GM21447 (cell line): ENCODE data around the gene RRAD.
"Not testable (repeated sequence)": the region's sequence is repeated elsewhere in the genome, so short reads cannot be mapped to it uniquely, and the experiment has no call there.

Source experiments
- ATAC-seq: cut with Tn5 transposase; IDR thresholded peaks from one replicate; pipeline ENCODE4 v1.9.1; 2021; ENCODE audit not compliant: unreplicated experiment

RRAD gene, protein sequence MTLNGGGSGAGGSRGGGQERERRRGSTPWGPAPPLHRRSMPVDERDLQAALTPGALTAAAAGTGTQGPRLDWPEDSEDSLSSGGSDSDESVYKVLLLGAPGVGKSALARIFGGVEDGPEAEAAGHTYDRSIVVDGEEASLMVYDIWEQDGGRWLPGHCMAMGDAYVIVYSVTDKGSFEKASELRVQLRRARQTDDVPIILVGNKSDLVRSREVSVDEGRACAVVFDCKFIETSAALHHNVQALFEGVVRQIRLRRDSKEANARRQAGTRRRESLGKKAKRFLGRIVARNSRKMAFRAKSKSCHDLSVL

DNA sequence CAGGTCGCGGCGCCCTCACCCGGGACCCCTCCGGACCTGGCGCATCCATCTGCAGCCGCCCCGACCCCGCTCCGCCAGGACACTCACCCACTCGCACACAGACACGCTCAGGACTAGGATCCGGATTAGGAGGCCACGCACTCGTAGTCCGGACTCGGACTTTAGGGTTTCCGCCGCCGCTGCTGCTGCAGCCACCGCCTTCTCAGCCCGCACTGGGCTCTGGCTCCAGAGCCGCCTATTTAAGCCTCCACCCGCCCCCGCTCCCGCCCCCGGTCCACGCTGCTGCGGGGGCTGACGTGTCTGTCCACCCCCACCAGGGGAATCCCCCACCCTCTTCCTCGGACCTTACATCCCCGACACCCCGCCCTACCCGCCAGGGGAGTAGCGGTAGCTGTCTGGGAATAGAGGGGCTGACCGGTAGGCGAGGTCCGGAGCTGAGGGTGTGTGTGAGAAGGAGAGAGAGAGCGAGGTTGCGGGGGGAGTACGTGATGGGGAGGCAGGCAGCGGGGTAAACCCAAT, at the start of gene RRAD:
TSS of gene RRAD (minus strand) at position 214 of the 519 bp plus-strand sequence. CDS start 356 bp downstream, outside the sequence.
- ATAC-seq, result no peak

DNA sequence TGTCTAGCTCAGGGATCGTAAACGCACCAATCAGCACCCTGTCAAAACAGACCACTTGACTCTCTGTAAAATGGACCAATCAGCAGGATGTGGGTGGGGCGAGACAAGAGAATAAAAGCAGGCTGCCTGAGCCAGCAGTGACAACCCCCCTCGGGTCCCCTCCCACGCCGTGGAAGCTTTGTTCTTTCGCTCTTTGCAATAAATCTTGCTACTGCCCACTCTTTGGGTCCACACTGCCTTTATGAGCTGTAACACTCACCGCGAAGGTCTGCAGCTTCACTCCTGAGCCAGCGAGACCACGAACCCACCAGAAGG, 49.6 kb upstream of the RRAD start:
- not testable (repeated sequence) for ATAC-seq

DNA sequence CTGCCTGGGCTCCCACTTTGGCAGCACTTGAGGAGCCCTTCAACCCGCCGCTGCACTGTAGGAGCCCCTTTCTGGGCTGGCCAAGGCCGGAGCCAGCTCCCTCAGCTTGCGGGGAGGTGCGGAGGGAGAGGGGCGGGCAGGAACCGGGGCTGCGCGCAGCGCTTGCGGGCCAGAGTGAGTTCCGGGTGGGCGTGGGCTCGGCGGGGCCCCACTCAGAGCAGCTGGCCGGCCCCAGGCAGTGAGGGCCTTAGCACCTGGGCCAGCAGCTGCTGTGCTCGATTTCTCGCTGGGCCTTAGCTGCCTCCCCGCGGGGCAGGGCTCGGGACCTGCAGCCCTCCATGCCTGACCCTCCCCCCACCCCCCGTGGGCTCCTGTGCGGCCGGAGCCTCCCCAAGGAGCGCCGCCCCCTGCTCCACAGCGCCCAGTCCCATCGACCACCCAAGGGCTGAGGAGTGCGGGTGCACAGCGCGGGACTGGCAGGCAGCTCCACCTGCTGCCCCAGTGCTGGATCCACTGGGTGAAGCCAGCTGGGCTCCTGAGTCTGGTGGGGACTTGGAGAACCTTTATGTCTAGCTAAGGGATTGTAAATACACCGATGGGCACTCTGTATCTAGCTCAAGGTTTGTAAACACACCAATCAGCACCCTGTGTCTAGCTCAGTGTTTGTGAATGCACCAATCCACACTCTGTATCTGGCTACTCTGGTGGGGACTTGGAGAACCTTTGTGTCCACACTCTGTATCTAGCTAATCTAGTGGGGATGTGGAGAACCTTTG, 49.0 kb upstream of the RRAD start:
- not testable (repeated sequence) for ATAC-seq

DNA sequence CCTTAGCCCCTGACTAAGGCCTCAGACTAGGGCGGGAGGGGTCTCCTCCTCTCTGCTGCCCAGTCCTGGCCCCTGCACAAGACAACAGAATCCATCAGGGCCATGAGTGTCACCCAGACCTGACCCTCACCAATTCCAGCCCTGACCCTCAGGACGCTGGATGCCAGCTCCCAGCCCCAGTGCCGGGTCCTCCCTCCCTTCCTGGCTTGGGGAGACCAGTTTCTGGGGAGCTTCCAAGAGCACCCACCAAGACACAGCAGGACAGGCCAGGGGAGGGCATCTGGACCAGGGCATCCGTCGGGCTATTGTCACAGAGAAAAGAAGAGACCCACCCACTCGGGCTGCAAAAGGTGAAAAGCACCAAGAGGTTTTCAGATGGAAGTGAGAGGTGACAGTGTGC, 48.4 kb upstream of the RRAD start:
- no peak for ATAC-seq

DNA sequence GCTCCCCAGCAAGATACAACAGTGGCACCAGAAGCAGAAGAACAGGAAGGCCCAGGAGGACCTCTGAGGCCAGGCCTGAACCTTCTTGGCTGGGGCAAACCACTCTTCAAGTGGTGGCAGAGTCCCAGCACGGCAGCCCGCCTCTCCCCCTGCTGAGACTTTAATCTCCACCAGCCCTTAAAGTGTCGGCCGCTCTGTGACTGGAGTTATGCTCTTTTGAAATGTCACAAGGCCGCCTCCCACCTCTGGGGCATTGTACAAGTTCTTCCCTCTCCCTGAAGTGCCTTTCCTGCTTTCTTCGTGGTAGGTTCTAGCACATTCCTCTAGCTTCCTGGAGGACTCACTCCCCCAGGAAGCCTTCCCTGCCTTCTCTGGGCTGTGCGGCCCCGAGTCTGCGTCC, 47.6 kb upstream of the RRAD start:
- no peak for ATAC-seq

DNA sequence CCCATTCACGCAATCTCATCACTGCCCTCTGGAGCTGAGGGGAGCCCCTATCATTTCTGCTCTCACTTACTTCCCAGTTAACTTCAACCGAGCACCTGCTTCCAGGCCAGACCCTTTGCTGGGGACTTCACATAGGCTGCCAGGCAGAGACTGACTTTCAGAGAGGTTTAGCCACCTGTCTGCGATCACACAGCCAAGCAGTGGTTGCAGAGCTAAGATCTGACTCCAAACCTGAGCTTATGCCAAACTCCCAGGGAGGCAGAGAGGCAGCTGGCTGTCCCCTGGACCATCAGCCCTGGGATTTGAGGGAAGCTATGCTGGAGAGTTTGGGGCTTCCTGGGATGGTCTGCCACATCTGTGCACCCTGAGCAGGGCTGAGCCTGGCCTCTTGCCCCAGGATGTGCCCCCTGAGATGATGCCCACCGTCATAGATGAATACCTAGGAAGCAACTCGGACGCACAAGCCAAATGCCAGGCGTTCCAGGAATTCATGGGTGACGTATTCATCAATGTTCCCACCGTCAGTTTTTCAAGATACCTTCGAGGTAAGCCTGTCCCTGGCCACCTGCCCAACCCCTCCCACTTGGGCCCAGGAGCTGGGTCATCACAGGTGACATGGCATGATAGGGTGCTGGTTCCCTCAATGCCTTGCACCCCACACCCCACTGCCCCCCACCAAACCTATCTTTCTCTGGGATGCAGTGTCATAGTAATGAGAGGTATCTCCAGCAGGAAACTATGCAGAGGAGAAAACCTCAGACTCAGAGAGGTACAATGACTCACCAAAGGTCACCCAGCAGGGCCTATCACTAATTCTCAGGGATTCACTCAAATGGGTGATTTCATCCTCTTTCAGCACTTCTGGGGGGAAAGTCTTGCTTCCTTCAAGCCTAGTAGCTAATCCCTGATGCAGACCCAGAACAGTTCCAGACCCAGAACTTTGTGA, 45.7 kb upstream of the RRAD start:
- no peak for ATAC-seq

DNA sequence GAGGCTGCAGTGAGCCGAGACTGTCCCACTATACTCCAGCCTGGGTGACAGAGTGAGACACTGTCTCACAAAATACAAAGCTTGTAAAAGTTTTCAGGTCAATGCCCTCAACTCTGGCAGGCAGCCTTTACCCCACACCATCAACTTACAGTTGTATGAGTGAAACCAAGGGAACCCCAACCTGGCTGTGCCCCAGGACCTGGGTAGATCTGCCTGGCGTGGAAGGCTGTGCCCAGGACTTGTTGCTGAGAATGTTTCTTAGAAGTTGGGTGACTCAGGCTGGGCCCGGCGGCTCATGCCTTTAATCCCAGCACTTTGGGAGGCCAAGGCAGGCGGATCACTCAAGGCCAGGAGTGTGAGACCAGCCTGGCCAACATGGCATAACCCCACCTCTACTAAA, 43.5 kb upstream of the RRAD start:
- no peak for ATAC-seq

DNA sequence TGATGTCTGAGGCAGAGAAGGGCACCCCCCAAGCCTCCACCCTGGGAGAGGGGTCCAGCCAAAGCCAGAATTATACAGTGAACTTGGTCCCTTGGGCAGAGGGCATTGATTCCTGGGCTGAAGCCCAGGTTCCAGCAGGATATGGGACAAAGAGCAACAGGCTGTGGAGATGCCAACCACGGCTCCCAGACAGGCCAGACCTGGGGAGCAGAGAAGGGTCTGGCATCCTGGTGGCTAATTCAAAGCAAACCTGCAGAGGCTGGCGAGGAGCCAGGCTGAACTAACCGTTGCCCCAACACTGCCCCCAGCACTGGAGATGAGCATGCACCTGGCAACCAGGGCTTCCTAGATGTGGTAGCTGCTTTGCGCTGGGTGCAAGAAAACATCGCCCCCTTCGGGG, 38.7 kb upstream of the RRAD start:
- no peak for ATAC-seq

DNA sequence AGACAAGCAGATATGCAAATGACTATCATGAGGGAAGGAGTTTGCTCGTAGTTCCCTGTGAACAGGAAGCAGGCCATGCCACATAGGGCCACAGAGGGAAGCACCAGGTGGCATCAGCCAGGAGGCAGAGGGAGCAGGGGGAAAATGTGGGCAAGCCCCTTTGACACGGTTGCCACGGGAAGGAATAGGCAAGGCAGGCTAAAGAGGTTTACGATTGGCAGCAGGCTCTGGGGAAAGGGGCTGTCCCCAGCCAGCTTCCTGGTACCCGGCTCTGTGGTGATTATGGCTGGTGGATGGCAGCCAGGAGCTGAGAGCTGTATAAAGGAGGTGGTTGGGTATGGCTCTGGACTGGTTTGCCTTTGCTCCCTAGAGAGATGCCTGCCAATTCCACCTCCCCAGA, 36.6 kb upstream of the RRAD start:
- no peak for ATAC-seq

DNA sequence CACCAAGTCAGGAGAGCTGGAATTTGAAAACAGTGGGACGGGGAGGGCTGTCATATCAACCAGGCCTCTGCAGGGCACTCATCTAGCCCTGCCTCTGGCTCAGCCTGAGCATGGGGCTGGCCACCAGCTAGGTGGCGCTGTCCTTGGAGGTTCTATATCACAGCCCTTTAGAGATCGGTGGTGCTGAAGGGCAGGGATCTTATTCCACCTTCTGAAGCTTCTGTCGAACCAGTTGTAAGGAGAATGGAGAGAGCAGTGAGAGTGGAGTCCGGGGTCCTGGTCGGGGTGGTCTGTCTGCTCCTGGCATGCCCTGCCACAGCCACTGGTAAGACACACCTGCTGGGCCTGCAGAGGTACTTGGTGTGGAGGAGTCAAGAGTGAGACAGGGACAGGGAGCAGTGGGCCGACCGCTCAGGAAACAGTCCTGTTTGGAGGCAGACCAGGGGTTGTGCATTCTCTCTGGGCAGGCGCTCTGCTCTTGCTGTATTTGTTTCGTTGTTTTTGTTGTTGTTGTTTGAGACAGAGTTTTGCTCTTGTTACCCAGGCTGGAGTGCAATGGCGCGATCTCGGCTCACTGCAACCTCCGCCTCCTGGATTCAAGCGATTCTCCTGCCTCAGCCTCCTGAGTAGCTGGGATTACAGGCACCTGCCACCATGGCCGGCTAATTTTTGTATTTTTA, 35.9 kb upstream of the RRAD start, which contains the start of gene CES3:
TSS of gene CES3 (plus strand) at position 202 of the 680 bp plus-strand sequence. CDS start at position 244, 42 bp downstream.
- no peak for ATAC-seq

DNA sequence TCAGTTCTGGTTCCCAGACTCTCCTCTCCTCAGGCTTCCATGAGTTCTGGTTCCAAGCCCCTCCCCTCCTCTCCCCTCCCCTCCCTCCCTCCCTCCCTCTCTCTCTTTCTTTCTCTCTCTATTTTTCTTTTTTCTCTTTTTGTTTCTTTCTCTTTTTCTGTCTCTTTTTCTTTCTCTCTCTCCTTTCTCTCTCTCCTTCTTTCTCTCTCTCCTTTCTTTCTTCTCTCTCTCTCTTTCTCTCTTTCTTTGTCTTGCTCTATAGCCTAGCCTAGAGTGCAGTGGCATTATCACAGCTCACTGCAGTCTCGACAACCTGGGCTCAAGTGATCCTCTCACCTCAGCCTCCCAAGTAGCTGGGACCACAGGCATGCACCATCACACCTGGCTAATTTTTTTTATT, 34.9 kb upstream of the RRAD start:
- ATAC-seq, result no peak

DNA sequence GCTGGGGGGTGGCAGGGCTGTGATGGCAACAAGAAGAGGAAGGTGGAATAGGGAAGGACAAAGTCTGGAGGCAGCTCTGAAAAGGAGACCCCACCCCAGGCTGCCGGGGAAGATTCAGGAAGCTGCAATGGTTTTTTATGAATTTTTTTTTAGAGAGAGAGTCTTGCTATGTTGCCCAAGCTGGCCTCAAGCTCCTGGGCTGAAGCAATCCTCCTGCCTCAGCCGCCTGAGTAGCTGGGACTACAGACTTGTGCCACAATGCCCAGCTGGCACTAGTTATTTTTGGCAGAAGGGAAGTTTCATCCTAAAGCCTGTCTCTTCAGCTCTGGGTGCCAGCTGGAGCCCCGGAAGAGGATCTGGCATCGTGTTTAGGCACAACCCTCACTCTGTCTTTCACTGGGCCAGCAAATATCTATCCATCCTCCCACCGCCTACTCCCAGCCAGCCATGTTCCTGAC, 34.4 kb upstream of the RRAD start:
- ATAC-seq, result no peak

DNA sequence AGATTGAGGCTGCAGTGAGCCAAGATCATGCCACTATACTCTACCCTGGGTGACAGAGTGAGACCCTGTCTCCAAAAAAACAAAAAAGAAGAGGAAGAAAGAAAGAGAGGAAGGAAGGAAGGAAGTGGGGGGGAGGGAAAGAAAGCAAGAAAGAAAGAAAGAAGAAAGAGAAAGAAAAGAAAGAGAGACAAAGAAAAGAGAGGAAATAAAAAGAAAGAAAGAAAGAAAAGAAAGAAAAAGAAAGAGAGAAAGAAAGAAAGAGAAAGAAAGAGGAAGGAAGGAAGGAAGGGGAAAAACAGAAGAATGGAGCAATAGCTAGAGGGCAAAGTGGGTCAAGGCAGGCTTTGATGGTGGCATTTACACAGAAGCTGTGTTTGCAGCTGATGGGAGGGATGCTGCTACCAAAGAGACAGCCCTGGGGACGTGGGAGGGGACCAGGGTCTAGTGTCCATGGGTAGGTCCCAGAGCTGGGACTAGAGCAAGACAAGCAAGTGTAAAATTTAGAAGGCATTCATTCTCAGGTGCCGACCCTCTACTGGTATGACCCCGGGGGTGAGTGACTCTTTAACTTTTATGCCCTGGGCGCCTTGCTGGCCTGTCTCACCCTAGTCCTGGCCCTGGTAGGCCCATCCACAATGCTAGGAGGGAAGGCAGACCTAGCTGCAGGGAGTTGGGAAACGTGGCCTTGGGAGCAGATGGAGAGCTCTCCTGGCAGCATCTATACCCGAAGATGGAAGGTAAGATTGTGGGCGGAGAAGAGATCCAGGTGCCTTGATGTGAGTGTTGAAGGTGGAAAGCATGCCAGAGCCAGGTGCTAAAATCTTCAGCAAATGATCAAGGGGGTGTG, 33.7 kb upstream of the RRAD start:
- ATAC-seq, result no peak

DNA sequence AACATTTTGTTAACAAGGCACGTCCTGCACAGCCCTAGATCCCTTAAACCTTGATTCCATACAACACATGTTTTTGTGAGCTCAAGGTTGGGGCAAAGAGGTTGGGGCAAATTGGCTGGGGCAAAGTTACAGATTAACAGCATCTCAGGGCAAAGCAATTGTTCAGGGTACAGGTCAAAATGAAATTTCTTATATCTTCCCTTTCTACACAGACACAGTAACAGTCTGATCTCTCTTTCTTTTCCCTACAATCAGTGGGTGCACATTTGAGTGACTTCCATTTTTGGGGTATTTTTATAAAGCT, 30.8 kb upstream of the RRAD start:
- ATAC-seq, result not testable (repeated sequence)

DNA sequence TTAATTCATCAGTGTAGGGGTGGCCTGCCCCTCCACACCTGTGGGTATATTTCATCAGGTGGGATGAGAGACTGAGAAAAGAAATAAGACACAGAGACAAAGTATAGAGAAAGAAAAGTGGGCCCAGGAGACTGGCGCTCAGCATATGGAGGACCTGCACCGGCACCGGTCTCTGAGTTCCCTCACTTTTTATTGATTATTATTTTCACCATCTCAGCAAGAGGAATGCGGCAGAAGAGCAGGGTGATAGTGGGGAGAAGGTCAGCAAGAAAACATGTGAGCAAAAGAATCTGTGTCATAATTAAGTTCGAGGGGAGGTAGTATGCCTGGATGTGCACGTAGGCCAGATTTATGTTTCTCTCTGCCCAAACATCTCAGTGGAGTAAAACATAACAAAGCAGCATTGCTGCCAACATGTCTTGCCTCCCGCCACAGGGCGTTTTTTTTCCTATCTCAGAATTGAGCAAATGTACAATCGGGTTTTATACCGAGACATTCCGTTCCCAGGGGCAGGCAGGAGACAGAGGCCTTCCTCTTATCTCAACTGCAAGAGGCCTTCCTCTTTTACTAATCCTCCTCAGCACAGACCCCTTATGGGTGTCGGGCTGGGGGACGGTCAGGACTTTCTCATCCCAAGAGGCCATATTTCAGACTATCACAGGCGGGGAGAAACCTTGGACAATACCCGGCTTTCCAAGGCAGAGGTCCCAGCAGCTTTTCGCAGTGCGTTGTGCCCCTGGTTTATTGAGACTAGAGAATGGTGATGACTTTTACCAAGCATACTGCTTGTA, 30.2 kb upstream of the RRAD start:
- not testable (repeated sequence) for ATAC-seq

DNA sequence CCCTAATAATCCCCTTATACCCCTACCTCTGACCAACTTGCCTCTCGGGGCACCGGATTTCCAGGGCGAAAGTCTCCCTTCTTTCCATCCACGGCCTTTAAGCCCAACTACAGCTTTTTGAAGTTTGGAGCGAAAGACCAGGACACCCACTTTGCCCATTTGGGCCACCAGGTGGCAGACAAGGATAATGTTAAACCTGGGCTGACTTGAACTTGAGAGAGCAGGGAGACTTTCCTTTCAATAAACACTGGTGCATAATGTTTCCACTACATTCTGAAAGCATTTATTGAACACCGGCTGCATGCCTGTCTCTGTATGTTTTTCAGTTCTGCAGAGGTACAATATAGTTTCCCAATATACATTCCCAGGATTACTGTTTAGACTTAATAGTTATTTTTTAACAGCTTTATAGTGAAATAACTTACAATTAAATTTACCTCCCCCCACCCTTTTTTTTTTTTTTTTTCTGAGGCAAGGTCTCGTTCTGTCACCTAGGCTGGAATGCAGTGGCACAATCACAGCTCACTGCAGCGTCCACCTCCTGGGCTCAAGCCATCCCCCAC, 28.8 kb upstream of the RRAD start:
- no peak for ATAC-seq

DNA sequence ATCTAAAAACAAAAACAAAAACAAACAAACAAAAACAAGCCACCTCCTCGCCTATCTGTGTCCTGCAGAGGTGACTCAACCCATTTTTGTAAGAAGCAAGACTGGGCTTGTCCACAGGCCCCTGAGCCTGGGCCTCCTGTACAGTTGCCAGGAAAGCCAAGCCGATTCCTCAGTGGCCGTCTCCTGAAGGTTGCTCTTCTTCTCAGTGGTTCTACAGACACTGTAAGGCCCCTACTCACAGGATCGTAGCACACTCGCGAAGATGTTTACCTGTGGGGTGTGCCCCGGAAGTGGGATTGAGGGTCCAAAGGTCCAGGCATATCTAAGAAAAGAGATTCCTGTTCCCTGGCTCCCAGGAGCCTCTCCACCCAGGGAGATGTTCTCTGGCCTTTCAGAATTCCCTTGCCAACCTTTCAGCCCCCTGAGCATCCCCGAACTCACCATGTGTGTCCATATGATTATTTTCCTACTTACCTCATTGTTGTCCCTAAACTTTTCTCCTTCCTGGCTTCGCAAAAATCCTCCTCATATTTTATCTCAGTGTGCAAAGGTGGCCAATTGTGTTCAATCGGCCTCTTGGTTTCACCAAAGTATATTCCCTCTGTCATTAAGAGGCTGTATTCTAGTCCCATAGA, 28.2 kb upstream of the RRAD start:
- ATAC-seq, result no peak

DNA sequence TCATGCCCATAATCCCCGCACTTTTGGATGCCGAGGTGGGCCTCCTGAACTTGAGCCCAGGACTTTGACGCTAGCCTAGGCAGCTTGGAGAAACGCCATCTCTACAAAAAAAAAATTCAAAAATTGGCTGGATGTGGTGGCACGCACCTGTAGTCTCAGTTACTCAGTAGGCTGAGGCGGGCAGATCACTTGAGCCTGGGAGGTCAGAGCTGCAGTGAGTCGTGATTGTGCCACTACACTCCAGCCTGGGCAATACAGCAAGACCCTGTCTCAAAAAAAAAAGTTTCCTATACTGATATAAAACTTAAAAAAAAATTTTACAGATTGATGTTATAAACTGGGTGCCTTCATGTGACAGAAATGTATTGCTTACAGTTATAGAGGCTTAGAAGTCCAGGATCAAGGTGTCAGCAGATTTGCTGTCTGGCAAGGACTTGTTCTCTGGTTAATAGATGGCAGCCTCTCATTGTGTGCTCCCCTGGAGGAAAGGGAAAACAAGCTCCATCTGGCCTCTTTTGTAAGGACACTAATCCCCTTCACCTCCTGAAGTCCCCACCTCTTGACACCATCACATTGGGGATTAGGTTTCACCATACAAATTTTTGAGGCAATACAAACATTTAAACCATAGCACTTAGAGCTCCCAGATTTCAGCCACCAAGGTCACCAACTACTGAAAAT, 27.2 kb upstream of the RRAD start:
- ATAC-seq, result no peak
